Endothelial cell of umbilical vein (primary cell): ENCODE data around the gene CELSR1. TPM values are rescaled to one million over a fixed set of nuclear protein-coding genes. Genes with fewer than 3 reads are reported as not detected.
A peak's percentile ranks its signal among the peaks of the same experiment; 100 is the strongest.

Experiments used
- BruUV-seq: library from RNA; stranded (reverse); fragments of 400-500 nt; replicated peaks from 2 replicates; lab custom pipeline; 2021; lab: Mats Ljungman, UMichigan
- CTCF ChIA-PET: fragments of 300-600, 350-600 bp; sonication (Branson Sonifier 250); formaldehyde crosslinking; loops from one replicate; lab custom pipeline; 2021; ENCODE audit warnings: antibody characterized with exemption, inconsistent platforms; lab: Charles Lee
- POLR2A ChIA-PET: fragments of 300-600, 350-600 bp; sonication (Branson Sonifier 250); formaldehyde crosslinking; loops from one replicate; lab custom pipeline; 2021; ENCODE audit warnings: antibody characterized with exemption, inconsistent platforms; lab: Charles Lee
- DNase-seq: peaks from one replicate; pipeline ENCODE4 v3.0.0-alpha.2; 2011; ENCODE audit warnings: low read depth, low spot score
- FAIRE-seq: peaks from 2 replicates; lab custom pipeline; 2011; peaks lifted over from hg19 to GRCh38; lab: Jason Lieb, UNC
- H2AFZ ChIP-seq: 2 replicates; pipeline ENCODE4 v1.6.0; 2012; ENCODE audit warnings: low read depth, low read length, control low read depth, inconsistent platforms
- H3K27ac ChIP-seq: 2 replicates; pipeline ENCODE4 v1.5.1; 2011; ENCODE audit warnings: low read depth, mild to moderate bottlenecking, control low read depth, low read length, moderate library complexity; ENCODE audit not compliant: insufficient read depth
- H3K27me3 ChIP-seq, 2 experiments: 2 replicates each; pipeline versions ENCODE4 v1.6.0 to v1.6.1; 2011; ENCODE audit warnings: low read length in 2 of 2, mixed read lengths in 1 of 2; ENCODE audit not compliant: control insufficient read depth in 2 of 2, insufficient read depth in 2 of 2
- H3K36me3 ChIP-seq, 2 experiments: 2 replicates in 1 of 2; 3 replicates in 1 of 2; pipeline ENCODE4 v1.5.1; 2011; ENCODE audit warnings: low read length in 2 of 2, mild to moderate bottlenecking in 1 of 2, moderate library complexity in 1 of 2; ENCODE audit not compliant: control insufficient read depth in 2 of 2, insufficient read depth in 2 of 2; ENCODE audit errors: extremely low read depth in 1 of 2
- H3K4me1 ChIP-seq: 3 replicates; pipeline ENCODE4 v1.5.1; 2011; ENCODE audit warnings: mild to moderate bottlenecking, low read length; ENCODE audit not compliant: control insufficient read depth, insufficient read depth; ENCODE audit errors: extremely low read depth
- H3K4me2 ChIP-seq: 2 replicates; pipeline ENCODE4 v1.6.1; 2011; ENCODE audit warnings: low read length, control low read depth, mixed read lengths; ENCODE audit not compliant: insufficient read depth
- H3K4me3 ChIP-seq, 3 experiments: fragments of 200-600 bp in 1 of 3; sonication (generic), shearing (Covaris generic) in 1 of 3; replicated peaks in 1 of 3; 2 replicates each; pipeline ENCODE4 v1.5.1; 2011 to 2016; ENCODE audit warnings: control low read depth in 3 of 3, low read length in 3 of 3, mild to moderate bottlenecking in 2 of 3, inconsistent platforms in 1 of 3, low read depth in 1 of 3, moderate library complexity in 1 of 3; ENCODE audit not compliant: insufficient read depth in 1 of 3
- H3K79me2 ChIP-seq: 2 replicates; pipeline ENCODE4 v1.6.0; 2012; ENCODE audit warnings: low read length, inconsistent platforms; ENCODE audit not compliant: control insufficient read depth, insufficient read depth
- H3K9ac ChIP-seq: replicated peaks from 2 replicates; pipeline ENCODE3; 2011; ENCODE audit warnings: low read length, control low read depth; ENCODE audit not compliant: insufficient read depth; ENCODE audit errors: extremely low read depth
- H3K9me1 ChIP-seq: replicated peaks from 3 replicates; pipeline ENCODE4 v1.6.0; 2011; ENCODE audit warnings: mild to moderate bottlenecking, low read length; ENCODE audit not compliant: control insufficient read depth, insufficient read depth; ENCODE audit errors: extremely low read depth
- H3K9me3 ChIP-seq: replicated peaks from 2 replicates; pipeline ENCODE4 v1.5.1; 2012; ENCODE audit warnings: low read length, inconsistent platforms; ENCODE audit not compliant: control insufficient read depth, insufficient read depth
- H4K20me1 ChIP-seq: replicated peaks from 2 replicates; pipeline ENCODE3; 2011; ENCODE audit warnings: mild to moderate bottlenecking, low read length; ENCODE audit not compliant: control insufficient read depth, insufficient read depth; ENCODE audit errors: extremely low read depth
- CTCF ChIP-seq, 2 donors: IDR thresholded peaks; 1 replicate in 1 of 2; 2 replicates in 1 of 2; pipeline ENCODE4 v1.5.1; 2011; ENCODE audit warnings: low read length in 2 of 2, mild to moderate bottlenecking in 2 of 2, moderate library complexity in 2 of 2, control low read depth in 1 of 2, inconsistent platforms in 1 of 2, low read depth in 1 of 2; ENCODE audit not compliant: insufficient read depth in 1 of 2; ENCODE audit errors: extremely low read depth in 1 of 2
- EZH2 ChIP-seq: IDR thresholded peaks from 2 replicates; pipeline ENCODE4 v1.6.1; 2012; ENCODE audit warnings: borderline replicate concordance, low read depth, mild to moderate bottlenecking, moderate library complexity, low read length, inconsistent platforms; ENCODE audit not compliant: severe bottlenecking
- FOS ChIP-seq: IDR thresholded peaks from 2 replicates; pipeline ENCODE4 v1.6.1; 2011; ENCODE audit warnings: mild to moderate bottlenecking, low read length, moderate library complexity, borderline replicate concordance; ENCODE audit not compliant: insufficient read depth
- GATA2 ChIP-seq: IDR thresholded peaks from 2 replicates; pipeline ENCODE4 v1.7.0; 2011; ENCODE audit warnings: low read depth, mild to moderate bottlenecking, moderate library complexity, mixed read lengths, low read length; ENCODE audit not compliant: insufficient read length, insufficient read depth
- JUN ChIP-seq: IDR thresholded peaks from 2 replicates; pipeline ENCODE4 v1.6.1; 2011; ENCODE audit warnings: borderline replicate concordance, low read depth; ENCODE audit not compliant: insufficient read length, insufficient read depth
- MAX ChIP-seq: IDR thresholded peaks from 2 replicates; pipeline ENCODE4 v1.6.1; 2011; ENCODE audit not compliant: insufficient read depth, insufficient read length
- MYC ChIP-seq: IDR thresholded peaks from one replicate; pipeline ENCODE4 v1.6.1; 2011; ENCODE audit warnings: mild to moderate bottlenecking, low read depth, low read length
- POLR2A ChIP-seq: IDR thresholded peaks from 2 replicates; pipeline ENCODE4 v1.6.1; 2012; ENCODE audit warnings: low read depth, mild to moderate bottlenecking, control low read depth, low read length
- POLR2AphosphoS5 ChIP-seq: IDR thresholded peaks from 2 replicates; pipeline ENCODE4 v1.6.1; 2012; ENCODE audit warnings: low read depth, mild to moderate bottlenecking, control low read depth, low read length, moderate library complexity; ENCODE audit not compliant: insufficient read depth
- dilution Hi-C: fragments of 300-500 bp; cut with MboI; formaldehyde crosslinking; loops from one replicate; pipeline ENCODE4 v1.15.0; 2019; ENCODE audit warnings: low sequenced_read_pairs; ENCODE audit not compliant: extremely low pct_ligation_motif_present
- intact Hi-C: fragments of 100-400 bp; cut with micrococcal nuclease; formaldehyde crosslinking; loops from one replicate; pipeline ENCODE4 v1.10.0; 2022
- polyA plus RNA-seq, 4 experiments: library from polyadenylated mRNA; depleted of rRNA in 3 of 4; stranded (reverse) in 3 of 4; unstranded in 1 of 4; fragments of >200 nt; gene quantifications; 2 replicates each; pipeline versions ENCODE4 v1.2.1 to v1.2.3, GENCODE V29; 2011 to 2012; ENCODE audit warnings: missing spikeins in 1 of 4
- total RNA-seq: library from RNA; stranded (reverse); gene quantifications from 2 replicates; pipeline ENCODE4 v1.2.3, GENCODE V29; 2021

The CELSR1 gene
- total and polyA plus RNA-seq, 2 donors (not counting 3 experiments of a cell fraction or from before 2014, with no cell fraction given) = 3.7 to 5.4 TPM

- Histone ChIP-seq H3K4me3 (peak overlapping the region; percentile 76 to 98 (median 84)), H3K9me3 (no peaks in the 10 kb centered on the region), H3K4me1 (peaks cover 7% of the 10 kb centered on the region), H4K20me1 (no peaks in the 10 kb centered on the region), H3K4me2 (peak overlapping the region; percentile 77), H3K79me2 (peaks cover 32% of the 10 kb centered on the region), H3K9me1 (no peaks in the 10 kb centered on the region), H3K36me3 (peaks cover 11 to 18% of the 10 kb centered on the region in 2 experiments), H2AFZ (peak overlapping the region; percentile 93), H3K27ac (peak overlapping the region; percentile 4), H3K9ac (peak overlapping the region; percentile 77), H3K27me3 (no peaks in the 10 kb centered on the region)
- POLR2A ChIA-PET = interaction anchor here (1.2 kb wide), 1 partner anchor 211 kb away, joined by 3 read pairs; no protein-coding TSS in a partner anchor
- BruUV-seq = no TSS peak
- dilution Hi-C loops (no loop called here), intact Hi-C loops (no loop called here)
- TF ChIP-seq MAX (no peak), GATA2 (no peak), POLR2AphosphoS5 (no peak), CTCF (IDR thresholded peaks at IDR 0.05; ENCODE audit: extremely low read depth in 1 of 2, insufficient read depth in 1 of 2, low read depth in 1 of 2, low read length in 2 of 2) (no peak), EZH2 (no peak), JUN (no peak), MYC (no peak), FOS (no peak), POLR2A (no peak)
- CTCF ChIA-PET = interaction anchor here (0.6 to 1.7 kb wide), 7 partner anchors 13 to 330 kb away, joined by 3 to 9 read pairs (median 4); no protein-coding TSS in a partner anchor
- FAIRE-seq = no peak
- DNase-seq = peak; percentile 43
These were observed 201.0 kb downstream of the CELSR1 start for GRCh38 chr22:46336119-46337078.
